ENCODE measurements around the gene SEL1L3. TPM values are rescaled to one million over a fixed set of nuclear protein-coding genes. Genes with fewer than 3 reads are reported as not detected.

SEL1L3 gene
- total RNA-seq, 3 donors from 2014 or later (not counting 1 experiment from before 2014, with no cell fraction given): 45.4 to 61.0 (median 45.7) TPM

DNA sequence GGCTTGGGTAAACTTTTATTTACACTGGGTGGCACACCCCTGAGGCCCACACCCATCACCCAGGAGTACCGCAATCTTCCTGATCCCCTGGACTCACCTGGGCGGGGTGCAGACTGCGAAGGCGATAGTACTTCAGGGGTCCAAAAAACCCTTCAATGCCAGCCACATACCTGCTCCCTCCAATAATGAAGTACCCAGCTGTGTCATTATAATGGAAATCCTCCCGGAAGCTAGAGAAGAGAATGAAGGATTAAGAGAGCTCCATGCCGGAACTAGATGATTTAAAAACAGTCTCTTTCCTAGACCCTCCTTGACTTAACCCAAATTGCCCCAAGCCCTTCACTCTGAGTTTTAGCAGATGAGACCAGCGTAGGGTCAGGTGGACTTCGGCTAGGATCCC is 40.9 kb downstream of the SEL1L3 start:
- H3K36me3 Mint-ChIP-seq: peaks cover 15% of the 10 kb centered on the region

DNA sequence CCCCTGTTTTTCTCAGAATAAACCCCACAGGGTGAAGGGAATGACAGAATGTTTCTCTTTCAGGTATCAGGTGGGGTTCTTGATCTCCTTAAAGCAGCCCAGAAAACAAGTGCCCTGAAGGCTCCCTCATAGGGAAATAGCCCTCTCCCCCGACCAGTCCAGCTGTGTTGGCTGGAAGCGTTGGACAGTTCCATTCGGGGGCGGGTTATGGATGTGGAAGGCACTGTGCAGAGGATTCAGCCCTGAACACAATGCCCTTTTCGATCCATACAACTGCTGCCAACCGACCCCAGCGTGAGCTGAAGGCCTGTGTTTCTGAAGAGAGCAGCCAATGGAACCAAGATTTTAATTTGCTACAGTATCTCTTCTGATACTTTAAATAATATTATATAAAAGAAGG is 41.5 kb downstream of the SEL1L3 start:
- Mint-ChIP-seq H3K27me3 (ENCODE audit: low read depth in 2 of 2) (no peaks in the 10 kb centered on the region), H3K27ac (no peak overlapping the region), H3K36me3 (peaks cover 17% of the 10 kb centered on the region), H3K4me3 (no peak overlapping the region), H3K9me3 (no peaks in the 10 kb centered on the region), H3K4me1 (peaks cover 0 to 4% of the 10 kb centered on the region in 2 donors)
- no peak for DNase-seq
- no peak for ATAC-seq
- Histone ChIP-seq H3K4me1 (ENCODE audit: control insufficient read depth, insufficient read depth, low read length) (no peaks in the 10 kb centered on the region), H3K27me3 (ENCODE audit: control insufficient read depth, insufficient read depth, low read length) (no peaks in the 10 kb centered on the region), H3K9me3 (ENCODE audit: control insufficient read depth, insufficient read depth, low read length) (no peaks in the 10 kb centered on the region), H3K4me3 (ENCODE audit: low read length) (no peak overlapping the region), H3K36me3 (ENCODE audit: control insufficient read depth, insufficient read depth, low read length) (peaks cover 42% of the 10 kb centered on the region), H3K27ac (ENCODE audit: low read length) (no peak overlapping the region)
- TF ChIP-seq CTCF (IDR thresholded peaks at IDR 0.05): no peak
- WGBS (ENCODE audit: insufficient coverage): 98% methylated on average over 7 of the region's 7 CpGs
- intact Hi-C loops (cut with micrococcal nuclease): no loop called here

More for the DNA sequence above, 40.9 kb downstream of the SEL1L3 start:
- H3K4me1 Mint-ChIP-seq: no peaks in the 10 kb centered on the region
- no peak for ATAC-seq
- no peak overlapping the region for H3K27ac Mint-ChIP-seq
- WGBS (ENCODE audit: insufficient coverage): over 99% methylated on average over 8 of the region's 8 CpGs
- intact Hi-C loops (cut with micrococcal nuclease): no loop called here
- no peak for TF ChIP-seq CTCF (IDR thresholded peaks at IDR 0.05)
- Histone ChIP-seq H3K27me3 (ENCODE audit: control insufficient read depth, insufficient read depth, low read length) (no peaks in the 10 kb centered on the region), H3K27ac (ENCODE audit: low read length) (no peak overlapping the region), H3K4me1 (ENCODE audit: control insufficient read depth, insufficient read depth, low read length) (no peaks in the 10 kb centered on the region), H3K9me3 (ENCODE audit: control insufficient read depth, insufficient read depth, low read length) (no peaks in the 10 kb centered on the region), H3K4me3 (ENCODE audit: low read length) (no peak overlapping the region), H3K36me3 (ENCODE audit: control insufficient read depth, insufficient read depth, low read length) (peaks cover 36% of the 10 kb centered on the region)
- H3K4me3 Mint-ChIP-seq: no peak overlapping the region
- H3K9me3 Mint-ChIP-seq: no peaks in the 10 kb centered on the region
- H3K27me3 Mint-ChIP-seq (ENCODE audit: low read depth in 2 of 2): no peaks in the 10 kb centered on the region
- DNase-seq: no peak

GRCh38 chr4:25818876-25819275 is 43.9 kb downstream of the SEL1L3 start:
- H3K36me3 Mint-ChIP-seq: peaks cover 24% of the 10 kb centered on the region
- ATAC-seq (no peak), DNase-seq (no peak)
- WGBS (ENCODE audit: insufficient coverage): 85% methylated on average over 4 of the region's 4 CpGs
- intact Hi-C loops (cut with micrococcal nuclease): no loop called here
- no peaks in the 10 kb centered on the region for H3K4me1 ChIP-seq (ENCODE audit: control insufficient read depth, insufficient read depth, low read length)
- H3K36me3 ChIP-seq (ENCODE audit: control insufficient read depth, insufficient read depth, low read length): peaks cover 52% of the 10 kb centered on the region
- H3K27ac Mint-ChIP-seq: no peak overlapping the region
- peaks cover 0 to 5% of the 10 kb centered on the region in 2 donors for H3K4me1 Mint-ChIP-seq
- no peak for TF ChIP-seq CTCF (IDR thresholded peaks at IDR 0.05)
- H3K4me3 Mint-ChIP-seq: no peak overlapping the region
- no peaks in the 10 kb centered on the region for H3K9me3 Mint-ChIP-seq
- H3K9me3 ChIP-seq (ENCODE audit: control insufficient read depth, insufficient read depth, low read length): no peaks in the 10 kb centered on the region
- H3K27ac ChIP-seq (ENCODE audit: low read length): no peak overlapping the region
- H3K4me3 ChIP-seq (ENCODE audit: low read length): no peak overlapping the region
- H3K27me3 Mint-ChIP-seq (ENCODE audit: low read depth in 2 of 2): no peaks in the 10 kb centered on the region
- H3K27me3 ChIP-seq (ENCODE audit: control insufficient read depth, insufficient read depth, low read length): no peaks in the 10 kb centered on the region

GRCh38 chr4:25818371-25818871 is 44.4 kb downstream of the SEL1L3 start:
- H3K4me3 ChIP-seq (ENCODE audit: low read length): no peak overlapping the region

More at GRCh38 chr4:25818371-25818871, 44.4 kb downstream of the SEL1L3 start:
- H3K36me3 ChIP-seq (ENCODE audit: control insufficient read depth, insufficient read depth, low read length): peaks cover 55% of the 10 kb centered on the region
- Mint-ChIP-seq H3K27me3 (ENCODE audit: low read depth in 2 of 2) (no peaks in the 10 kb centered on the region), H3K9me3 (no peaks in the 10 kb centered on the region), H3K36me3 (peaks cover 28% of the 10 kb centered on the region), H3K27ac (no peak overlapping the region), H3K4me1 (peaks cover 0 to 5% of the 10 kb centered on the region in 2 donors), H3K4me3 (no peak overlapping the region)
- DNase-seq (no peak), ATAC-seq (no peak)
- H3K27ac ChIP-seq (ENCODE audit: low read length): no peak overlapping the region
- H3K27me3 ChIP-seq (ENCODE audit: control insufficient read depth, insufficient read depth, low read length): no peaks in the 10 kb centered on the region
- intact Hi-C loops (cut with micrococcal nuclease): no loop called here
- 98% methylated on average over 2 of the region's 2 CpGs for WGBS (ENCODE audit: insufficient coverage)
- no peaks in the 10 kb centered on the region for H3K9me3 ChIP-seq (ENCODE audit: control insufficient read depth, insufficient read depth, low read length)
- TF ChIP-seq CTCF (IDR thresholded peaks at IDR 0.05): no peak
- no peaks in the 10 kb centered on the region for H3K4me1 ChIP-seq (ENCODE audit: control insufficient read depth, insufficient read depth, low read length)

Measured in natural killer cell (primary cell).